ENCODE results near the gene HOXD12.

HOXD12 gene

GRCh38 chr2:176088937-176089842, 10.4 kb upstream of the HOXD12 start:
- Histone ChIP-seq H3K27ac (ENCODE audit: low read depth, low read length) (no peak overlapping the region), H3K79me2 (ENCODE audit: control insufficient read depth, insufficient read depth, low read length, unreplicated experiment) (no peaks in the 10 kb centered on the region), H3K27me3 (ENCODE audit: insufficient read depth, low read length) (peaks cover 98% of the 10 kb centered on the region), H3K4me3 (ENCODE audit: low read depth, low read length) (no peak overlapping the region), H2AFZ (ENCODE audit: low read length, unreplicated experiment) (no peak overlapping the region), H3K4me1 (ENCODE audit: control insufficient read depth, insufficient read depth, low read length, unreplicated experiment) (no peaks in the 10 kb centered on the region), H3K36me3 (ENCODE audit: insufficient read depth, low read length) (no peaks in the 10 kb centered on the region)

DNA sequence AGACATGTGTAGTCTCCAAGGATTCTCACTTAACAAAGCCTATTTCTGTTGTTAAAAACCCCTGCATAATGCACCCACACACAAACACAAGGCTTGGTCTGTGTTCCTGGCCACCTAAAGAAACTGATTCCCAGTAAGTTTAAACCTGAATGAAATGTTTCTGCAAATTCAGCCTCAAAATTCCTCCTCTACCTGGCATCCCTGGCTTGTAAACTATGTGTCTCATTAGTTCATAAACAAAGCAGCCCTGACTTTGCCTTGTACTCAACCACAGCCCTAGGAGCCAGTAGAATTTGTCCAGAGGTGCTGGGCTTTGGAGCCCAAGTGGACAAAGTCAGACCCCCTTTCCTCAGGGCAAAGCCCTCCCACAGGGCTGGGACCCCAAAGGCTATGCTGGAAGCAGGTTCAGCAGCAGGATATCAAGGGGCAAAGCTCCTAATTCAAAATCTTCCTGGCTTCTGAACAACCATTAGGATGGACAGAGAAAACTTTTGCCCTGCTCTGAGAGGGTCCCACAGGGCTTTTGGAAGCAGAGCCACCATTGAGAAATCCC, 9.7 kb upstream of the HOXD12 start:
- H3K79me2 ChIP-seq (ENCODE audit: control insufficient read depth, insufficient read depth, low read length, unreplicated experiment), result no peaks in the 10 kb centered on the region
- peaks cover 98% of the 10 kb centered on the region for H3K27me3 ChIP-seq (ENCODE audit: insufficient read depth, low read length)
- no peak overlapping the region for H3K27ac ChIP-seq (ENCODE audit: low read depth, low read length)
- no peaks in the 10 kb centered on the region for H3K36me3 ChIP-seq (ENCODE audit: insufficient read depth, low read length)
- H2AFZ ChIP-seq (ENCODE audit: low read length, unreplicated experiment), result no peak overlapping the region
- H3K4me3 ChIP-seq (ENCODE audit: low read depth, low read length), result no peak overlapping the region
- H3K4me1 ChIP-seq (ENCODE audit: control insufficient read depth, insufficient read depth, low read length, unreplicated experiment), result no peaks in the 10 kb centered on the region

DNA sequence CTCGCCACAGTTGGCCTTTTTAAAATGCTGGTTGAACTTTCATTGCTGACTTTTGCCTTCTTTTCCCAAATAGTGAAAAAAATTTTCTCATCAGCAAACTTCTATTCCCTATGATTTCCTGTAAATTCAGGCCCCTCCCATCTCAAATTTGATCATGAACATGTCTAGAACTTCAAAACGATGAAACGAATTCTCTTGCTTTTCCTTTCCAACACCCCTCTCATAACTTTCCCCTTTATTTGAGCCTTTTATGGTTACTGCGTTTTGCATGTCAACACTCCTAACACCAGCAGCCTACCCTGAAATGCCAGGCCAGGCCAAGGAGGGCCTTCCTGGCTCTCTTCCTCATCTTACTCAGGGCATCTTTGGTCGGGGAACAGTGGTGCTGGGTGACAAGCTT, 8.7 kb upstream of the HOXD12 start:
- no peaks in the 10 kb centered on the region for H3K4me1 ChIP-seq (ENCODE audit: control insufficient read depth, insufficient read depth, low read length, unreplicated experiment)
- no peaks in the 10 kb centered on the region for H3K36me3 ChIP-seq (ENCODE audit: insufficient read depth, low read length)
- no peak overlapping the region for H2AFZ ChIP-seq (ENCODE audit: low read length, unreplicated experiment)
- no peak overlapping the region for H3K27ac ChIP-seq (ENCODE audit: low read depth, low read length)
- no peak overlapping the region for H3K4me3 ChIP-seq (ENCODE audit: low read depth, low read length)
- peaks cover 98% of the 10 kb centered on the region for H3K27me3 ChIP-seq (ENCODE audit: insufficient read depth, low read length)
- H3K79me2 ChIP-seq (ENCODE audit: control insufficient read depth, insufficient read depth, low read length, unreplicated experiment), result no peaks in the 10 kb centered on the region

DNA sequence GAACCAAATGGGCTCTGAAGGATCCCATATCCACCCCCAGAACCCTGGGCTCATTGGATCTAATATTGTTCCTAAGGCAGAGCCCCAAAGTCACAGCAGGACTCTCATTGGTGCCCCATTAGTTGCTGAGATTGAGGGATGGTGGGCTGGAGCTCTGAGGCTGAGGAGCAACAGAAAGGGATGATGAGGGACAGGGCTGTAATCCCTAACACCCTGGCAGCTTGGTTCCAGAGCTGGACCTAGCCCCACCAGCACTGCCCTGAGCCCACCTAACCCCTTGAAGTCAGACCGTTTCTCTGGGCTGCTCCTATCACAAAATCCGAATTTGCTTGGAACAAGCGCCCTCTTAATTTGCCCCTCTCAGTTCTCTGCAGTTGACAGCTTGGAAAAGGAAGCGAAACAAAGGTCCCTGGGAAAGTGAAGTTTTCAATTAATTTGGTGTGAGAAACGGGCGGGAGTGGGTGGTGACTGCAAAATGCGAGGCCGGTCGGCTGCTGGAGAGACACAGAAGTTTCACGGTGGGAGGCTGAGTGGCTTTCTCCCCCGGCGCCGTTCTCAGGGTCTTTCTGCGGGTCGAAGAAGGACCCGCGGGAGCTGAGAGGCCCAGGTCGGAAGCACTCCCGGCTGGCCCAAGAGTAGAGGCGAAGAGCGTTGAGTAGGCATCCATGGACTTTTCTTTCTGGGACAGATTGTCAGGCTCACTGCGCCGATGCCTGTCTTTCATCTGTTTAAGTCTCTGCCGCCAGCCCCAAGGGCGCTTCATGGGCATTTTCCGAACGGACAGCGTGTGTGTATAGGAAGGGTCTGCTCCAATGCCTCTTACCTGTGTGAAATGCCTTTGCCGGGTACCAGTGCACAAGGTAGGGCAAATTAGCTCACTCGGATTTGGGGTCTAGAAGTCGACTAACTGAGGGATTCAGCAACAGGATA, 8.0 kb upstream of the HOXD12 start:
- Histone ChIP-seq H3K27ac (ENCODE audit: low read depth, low read length) (no peak overlapping the region), H3K79me2 (ENCODE audit: control insufficient read depth, insufficient read depth, low read length, unreplicated experiment) (no peaks in the 10 kb centered on the region), H3K27me3 (ENCODE audit: insufficient read depth, low read length) (peaks cover 98% of the 10 kb centered on the region), H3K4me1 (ENCODE audit: control insufficient read depth, insufficient read depth, low read length, unreplicated experiment) (no peaks in the 10 kb centered on the region), H3K4me3 (ENCODE audit: low read depth, low read length) (no peak overlapping the region), H3K36me3 (ENCODE audit: insufficient read depth, low read length) (no peaks in the 10 kb centered on the region), H2AFZ (ENCODE audit: low read length, unreplicated experiment) (no peak overlapping the region)

DNA sequence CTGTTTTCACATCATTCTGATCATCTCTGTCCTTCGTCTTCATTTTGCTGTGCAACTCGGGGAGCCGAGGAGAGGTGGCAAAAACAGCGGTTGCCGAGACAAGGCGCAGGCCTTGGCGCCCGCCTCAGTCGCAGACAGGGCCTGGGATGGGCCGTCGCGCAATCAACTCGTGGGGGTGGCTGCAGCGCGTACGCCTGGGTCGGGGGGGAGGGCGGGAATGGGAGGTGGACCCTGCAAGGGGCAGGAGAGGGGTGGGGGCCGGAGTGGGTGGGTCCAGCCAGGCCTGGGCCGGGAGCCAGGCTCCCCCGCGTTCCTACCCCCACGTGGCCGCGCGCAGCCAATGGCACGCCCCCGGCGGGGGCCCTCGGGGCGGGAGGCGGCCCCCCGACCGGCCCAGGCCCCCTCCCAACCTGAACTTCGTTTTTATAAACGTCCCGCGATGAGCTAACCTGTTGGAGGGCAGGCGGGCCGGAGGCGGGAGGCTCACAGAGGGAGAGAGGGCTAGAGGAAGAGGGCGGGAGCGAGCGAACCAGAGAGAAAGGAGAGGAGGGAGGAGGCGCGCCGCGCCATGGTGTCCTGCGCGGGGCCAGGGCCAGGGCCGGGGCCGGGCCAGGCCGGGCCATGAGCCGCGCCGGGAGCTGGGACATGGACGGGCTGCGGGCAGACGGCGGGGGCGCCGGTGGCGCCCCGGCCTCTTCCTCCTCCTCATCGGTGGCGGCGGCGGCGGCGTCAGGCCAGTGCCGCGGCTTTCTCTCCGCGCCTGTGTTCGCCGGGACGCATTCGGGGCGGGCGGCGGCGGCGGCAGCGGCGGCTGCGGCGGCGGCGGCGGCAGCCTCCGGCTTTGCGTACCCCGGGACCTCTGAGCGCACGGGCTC, 7.1 kb upstream of the HOXD12 start, which contains the start of gene HOXD13:
Gene HOXD13 (plus strand): TSS at position 452 of the 875 bp plus-strand sequence. CDS start 170 bp downstream, at position 622.
- H3K36me3 ChIP-seq (ENCODE audit: insufficient read depth, low read length), result no peaks in the 10 kb centered on the region
- H3K79me2 ChIP-seq (ENCODE audit: control insufficient read depth, insufficient read depth, low read length, unreplicated experiment), result no peaks in the 10 kb centered on the region
- peak within 1 kb of the TSS; percentile 49; the same call in 1 of the 2 replicates for H3K4me3 ChIP-seq (ENCODE audit: low read depth, low read length)
- no peak within 1 kb of the TSS for H3K27ac ChIP-seq (ENCODE audit: low read depth, low read length)
- no peaks in the 10 kb centered on the region for H3K4me1 ChIP-seq (ENCODE audit: control insufficient read depth, insufficient read depth, low read length, unreplicated experiment)
- H2AFZ ChIP-seq (ENCODE audit: low read length, unreplicated experiment), result no peak within 1 kb of the TSS
- H3K27me3 ChIP-seq (ENCODE audit: insufficient read depth, low read length), result peaks cover 98% of the 10 kb centered on the region

DNA sequence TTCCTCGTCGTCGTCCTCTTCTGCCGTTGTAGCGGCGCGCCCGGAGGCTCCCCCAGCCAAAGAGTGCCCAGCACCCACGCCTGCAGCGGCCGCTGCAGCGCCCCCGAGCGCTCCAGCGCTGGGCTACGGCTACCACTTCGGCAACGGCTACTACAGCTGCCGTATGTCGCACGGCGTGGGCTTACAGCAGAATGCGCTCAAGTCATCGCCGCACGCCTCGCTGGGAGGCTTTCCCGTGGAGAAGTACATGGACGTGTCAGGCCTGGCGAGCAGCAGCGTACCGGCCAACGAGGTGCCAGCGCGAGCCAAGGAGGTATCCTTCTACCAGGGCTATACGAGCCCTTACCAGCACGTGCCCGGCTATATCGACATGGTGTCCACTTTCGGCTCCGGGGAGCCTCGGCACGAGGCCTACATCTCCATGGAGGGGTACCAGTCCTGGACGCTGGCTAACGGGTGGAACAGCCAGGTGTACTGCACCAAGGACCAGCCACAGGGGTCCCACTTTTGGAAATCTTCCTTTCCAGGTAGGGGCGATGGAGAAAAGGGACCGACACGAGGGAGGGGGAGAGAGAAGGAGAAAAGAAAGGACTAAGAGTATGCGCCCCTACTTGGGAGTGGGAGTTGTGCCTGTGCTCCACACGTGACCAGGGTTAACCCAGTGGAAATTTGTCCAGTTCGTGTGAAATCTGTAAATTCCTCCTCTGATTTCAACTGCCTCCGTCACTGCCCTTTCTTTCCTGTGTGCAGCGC, 6.3 kb upstream of the HOXD12 start:
- Histone ChIP-seq H2AFZ (ENCODE audit: low read length, unreplicated experiment) (no peak overlapping the region), H3K79me2 (ENCODE audit: control insufficient read depth, insufficient read depth, low read length, unreplicated experiment) (no peaks in the 10 kb centered on the region), H3K27ac (ENCODE audit: low read depth, low read length) (no peak overlapping the region), H3K36me3 (ENCODE audit: insufficient read depth, low read length) (no peaks in the 10 kb centered on the region), H3K27me3 (ENCODE audit: insufficient read depth, low read length) (peaks cover 97% of the 10 kb centered on the region), H3K4me3 (ENCODE audit: low read depth, low read length) (peak overlapping the region; percentile 49; the same call in 1 of the 2 replicates), H3K4me1 (ENCODE audit: control insufficient read depth, insufficient read depth, low read length, unreplicated experiment) (no peaks in the 10 kb centered on the region)

DNA sequence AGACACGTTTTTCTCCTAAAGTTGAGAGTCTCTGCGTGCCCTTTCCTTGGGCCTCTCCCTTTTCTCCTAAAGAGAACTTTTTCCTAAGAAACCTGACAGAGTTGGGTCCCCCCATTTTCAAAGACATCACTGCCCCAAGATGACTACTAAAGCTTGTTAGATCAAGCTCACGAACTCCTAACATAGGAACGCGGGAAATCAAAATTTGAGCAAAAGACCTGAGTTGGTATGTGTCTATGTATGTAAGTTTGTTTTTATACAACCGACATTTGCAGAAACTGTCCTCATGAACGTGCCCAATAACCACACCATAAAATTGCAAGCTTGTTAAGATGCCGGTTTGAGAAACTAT, 5.7 kb upstream of the HOXD12 start:
- no peaks in the 10 kb centered on the region for H3K4me1 ChIP-seq (ENCODE audit: control insufficient read depth, insufficient read depth, low read length, unreplicated experiment)
- no peak overlapping the region for H3K4me3 ChIP-seq (ENCODE audit: low read depth, low read length)
- H3K36me3 ChIP-seq (ENCODE audit: insufficient read depth, low read length), result no peaks in the 10 kb centered on the region
- no peak overlapping the region for H2AFZ ChIP-seq (ENCODE audit: low read length, unreplicated experiment)
- H3K79me2 ChIP-seq (ENCODE audit: control insufficient read depth, insufficient read depth, low read length, unreplicated experiment), result no peaks in the 10 kb centered on the region
- peaks cover 97% of the 10 kb centered on the region for H3K27me3 ChIP-seq (ENCODE audit: insufficient read depth, low read length)
- H3K27ac ChIP-seq (ENCODE audit: low read depth, low read length), result no peak overlapping the region

GRCh38 chr2:176094349-176094748, 5.2 kb upstream of the HOXD12 start:
- H2AFZ ChIP-seq (ENCODE audit: low read length, unreplicated experiment), result no peak overlapping the region
- no peaks in the 10 kb centered on the region for H3K79me2 ChIP-seq (ENCODE audit: control insufficient read depth, insufficient read depth, low read length, unreplicated experiment)
- H3K4me1 ChIP-seq (ENCODE audit: control insufficient read depth, insufficient read depth, low read length, unreplicated experiment), result no peaks in the 10 kb centered on the region
- H3K27me3 ChIP-seq (ENCODE audit: insufficient read depth, low read length), result peaks cover 97% of the 10 kb centered on the region
- H3K36me3 ChIP-seq (ENCODE audit: insufficient read depth, low read length), result no peaks in the 10 kb centered on the region
- H3K27ac ChIP-seq (ENCODE audit: low read depth, low read length), result no peak overlapping the region
- H3K4me3 ChIP-seq (ENCODE audit: low read depth, low read length), result no peak overlapping the region

GRCh38 chr2:176095421-176095820, 4.2 kb upstream of the HOXD12 start:
- no peaks in the 10 kb centered on the region for H3K4me1 ChIP-seq (ENCODE audit: control insufficient read depth, insufficient read depth, low read length, unreplicated experiment)
- H3K79me2 ChIP-seq (ENCODE audit: control insufficient read depth, insufficient read depth, low read length, unreplicated experiment), result no peaks in the 10 kb centered on the region
- H3K27me3 ChIP-seq (ENCODE audit: insufficient read depth, low read length), result peaks cover 97% of the 10 kb centered on the region
- no peaks in the 10 kb centered on the region for H3K36me3 ChIP-seq (ENCODE audit: insufficient read depth, low read length)
- H3K27ac ChIP-seq (ENCODE audit: low read depth, low read length), result no peak overlapping the region
- H2AFZ ChIP-seq (ENCODE audit: low read length, unreplicated experiment), result no peak overlapping the region
- no peak overlapping the region for H3K4me3 ChIP-seq (ENCODE audit: low read depth, low read length)
